K562 (cell line): ENCODE measurements around the gene SYT7. TPM values are rescaled to one million over a fixed set of nuclear protein-coding genes. Genes with fewer than 3 reads are reported as not detected.

Experiments
- ATF1 ChIP-seq, 2 experiments: fragments of 450-650 bp in 1 of 2; IDR thresholded peaks; 2 replicates each; pipeline ENCODE4 v1.6.1; 2016; ENCODE audit warnings: missing compliant biosample characterization in 1 of 2, missing genetic modification characterization in 1 of 2
- CBX1 ChIP-seq: sonication (generic); IDR thresholded peaks from 2 replicates; pipeline ENCODE4 v1.6.1; 2016; ENCODE audit warnings: antibody characterized with exemption, low read depth, mild to moderate bottlenecking
- CBX8 ChIP-seq: fragments of 200-600 bp; sonication (generic); IDR thresholded peaks from 2 replicates; pipeline ENCODE4 v1.6.1; 2012; ENCODE audit warnings: borderline replicate concordance, mixed run types, low read depth, mild to moderate bottlenecking, moderate library complexity, mixed read lengths, low read length, control low read depth, inconsistent platforms; ENCODE audit not compliant: poor library complexity, severe bottlenecking; ENCODE audit errors: extremely low read depth
- E2F3 ChIP-seq: fragments of 250-450 bp; sonication (Bioruptor Pico); IDR thresholded peaks from 2 replicates; pipeline ENCODE4 v1.4.0; 2020; ENCODE audit warnings: mild to moderate bottlenecking
- FOXA1 ChIP-seq: fragments of 450-650 bp; IDR thresholded peaks from 2 replicates; pipeline ENCODE4 v1.6.1; 2016; ENCODE audit warnings: mild to moderate bottlenecking, borderline replicate concordance
- JUNB ChIP-seq: fragments of 450-650 bp; formaldehyde crosslinking; conservative IDR thresholded peaks from 2 replicates; pipeline ENCODE4 v1.4.0; 2020; ENCODE audit warnings: mild to moderate bottlenecking
- JUND ChIP-seq, 2 experiments: IDR thresholded peaks; 2 replicates in 1 of 2; 3 replicates in 1 of 2; pipeline ENCODE4 v1.6.1; 2011; ENCODE audit warnings: borderline replicate concordance in 2 of 2, low read depth in 2 of 2, low read length in 2 of 2, improper control_type of control experiment in 1 of 2, missing biosample characterization in 1 of 2, missing genetic modification characterization in 1 of 2, missing genetic modification reagents in 1 of 2
- MCM3 ChIP-seq: fragments of 450-650 bp; IDR thresholded peaks from 2 replicates; pipeline ENCODE4 v1.6.1; 2016
- NR3C1 ChIP-seq: sonication (generic); formaldehyde crosslinking; IDR thresholded peaks from 2 replicates; pipeline ENCODE4 v1.8.1; 2022; ENCODE audit warnings: missing genetic modification reagents
- RB1 ChIP-seq: fragments of 450-650 bp; IDR thresholded peaks from 2 replicates; pipeline ENCODE4 v1.6.1; 2017; ENCODE audit warnings: low read depth, mild to moderate bottlenecking
- RBFOX2 ChIP-seq: fragments of 200-400 bp; formaldehyde crosslinking; IDR thresholded peaks from 2 replicates; pipeline ENCODE4 v1.6.1; 2017; ENCODE audit warnings: low read depth, mild to moderate bottlenecking, low read length, moderate library complexity
- SMAD1 ChIP-seq: fragments of 150-350 bp; IDR thresholded peaks from 2 replicates; pipeline ENCODE4 v1.6.1; 2014; ENCODE audit warnings: low read length, low read depth; ENCODE audit not compliant: partially characterized antibody
- SP2 ChIP-seq: IDR thresholded peaks from 2 replicates; pipeline ENCODE4 v1.6.1; 2011; ENCODE audit warnings: mild to moderate bottlenecking, low read depth, low read length, moderate library complexity; ENCODE audit not compliant: poor library complexity, severe bottlenecking; ENCODE audit errors: extremely low read depth
- XRCC5 ChIP-seq: fragments of 200-400 bp; formaldehyde crosslinking; IDR thresholded peaks from 2 replicates; pipeline ENCODE4 v1.6.1; 2017; ENCODE audit warnings: low read depth, mild to moderate bottlenecking, low read length
- YY1 ChIP-seq, 3 experiments: IDR thresholded peaks; 2 replicates each; pipeline ENCODE4 v1.6.1; 2011; ENCODE audit warnings: low read length in 2 of 3, mild to moderate bottlenecking in 2 of 3, moderate library complexity in 2 of 3, borderline replicate concordance in 1 of 3, control low read depth in 1 of 3, low read depth in 1 of 3; ENCODE audit not compliant: insufficient read depth in 3 of 3, insufficient replicate concordance in 2 of 3, control insufficient read depth in 1 of 3, insufficient read length in 1 of 3; ENCODE audit errors: extremely low read depth in 1 of 3
- ZNF232 ChIP-seq: sonication (generic); formaldehyde crosslinking; IDR thresholded peaks from 2 replicates; pipeline ENCODE4 v1.8.0; 2022; ENCODE audit warnings: mild to moderate bottlenecking, missing genetic modification reagents
- ZNF785 ChIP-seq: fragments of 250-450 bp; sonication (Bioruptor Pico); IDR thresholded peaks from 2 replicates; pipeline ENCODE4 v1.4.0; 2020; ENCODE audit warnings: mild to moderate bottlenecking
- polyA plus RNA-seq, 8 experiments: library from polyadenylated mRNA; depleted of rRNA in 4 of 8; stranded (reverse) in 5 of 8; unstranded in 3 of 8; fragments of >200 nt; fragmentation: Nextera tagmentation in 2 of 8; fragmentation: Illumina TruSeq in 1 of 8; extraction: Ambion mirVana in 2 of 8; extraction: Trizol in 1 of 8; gene quantifications; 2 replicates each; pipeline versions ENCODE4 v1.2.1 to v1.2.3, GENCODE V29; 2011 to 2014; ENCODE audit warnings: inconsistent platforms in 1 of 8, missing spikeins in 1 of 8
- total RNA-seq, 7 experiments: library from RNA; depleted of rRNA in 6 of 7; stranded (reverse); fragments of >200 nt in 6 of 7; fragmentation: Illumina TruSeq in 2 of 7; extraction: Trizol in 2 of 7; gene quantifications; 2 replicates each; pipeline versions ENCODE4 v1.2.1 to v1.2.3, GENCODE V29; 2011 to 2021; ENCODE audit warnings: low replicate concordance in 1 of 7
- TF ChIP-seq, protein P1 (sequence below): fragments of 250-450 bp; sonication (Bioruptor Pico); IDR thresholded peaks from 2 replicates; pipeline ENCODE4 v1.4.0; 2020; ENCODE audit warnings: mild to moderate bottlenecking, moderate library complexity, borderline replicate concordance
- TF ChIP-seq, protein P2 (sequence below), 2 experiments: fragments of 450-650 bp in 1 of 2; IDR thresholded peaks; 2 replicates each; pipeline ENCODE4 v1.6.1; 2011 to 2017; ENCODE audit warnings: low read depth in 2 of 2, antibody characterized with exemption in 1 of 2, borderline replicate concordance in 1 of 2, low read length in 1 of 2, mild to moderate bottlenecking in 1 of 2, mixed read lengths in 1 of 2; ENCODE audit not compliant: control insufficient read depth in 1 of 2

The SYT7 gene
- total and polyA plus RNA-seq, 9 of the 15 experiments (the other 6 are each of a cell fraction or from before 2014, with no cell fraction given): 0.01 to 0.51 (median 0.16) TPM; not detected in 1

DNA sequence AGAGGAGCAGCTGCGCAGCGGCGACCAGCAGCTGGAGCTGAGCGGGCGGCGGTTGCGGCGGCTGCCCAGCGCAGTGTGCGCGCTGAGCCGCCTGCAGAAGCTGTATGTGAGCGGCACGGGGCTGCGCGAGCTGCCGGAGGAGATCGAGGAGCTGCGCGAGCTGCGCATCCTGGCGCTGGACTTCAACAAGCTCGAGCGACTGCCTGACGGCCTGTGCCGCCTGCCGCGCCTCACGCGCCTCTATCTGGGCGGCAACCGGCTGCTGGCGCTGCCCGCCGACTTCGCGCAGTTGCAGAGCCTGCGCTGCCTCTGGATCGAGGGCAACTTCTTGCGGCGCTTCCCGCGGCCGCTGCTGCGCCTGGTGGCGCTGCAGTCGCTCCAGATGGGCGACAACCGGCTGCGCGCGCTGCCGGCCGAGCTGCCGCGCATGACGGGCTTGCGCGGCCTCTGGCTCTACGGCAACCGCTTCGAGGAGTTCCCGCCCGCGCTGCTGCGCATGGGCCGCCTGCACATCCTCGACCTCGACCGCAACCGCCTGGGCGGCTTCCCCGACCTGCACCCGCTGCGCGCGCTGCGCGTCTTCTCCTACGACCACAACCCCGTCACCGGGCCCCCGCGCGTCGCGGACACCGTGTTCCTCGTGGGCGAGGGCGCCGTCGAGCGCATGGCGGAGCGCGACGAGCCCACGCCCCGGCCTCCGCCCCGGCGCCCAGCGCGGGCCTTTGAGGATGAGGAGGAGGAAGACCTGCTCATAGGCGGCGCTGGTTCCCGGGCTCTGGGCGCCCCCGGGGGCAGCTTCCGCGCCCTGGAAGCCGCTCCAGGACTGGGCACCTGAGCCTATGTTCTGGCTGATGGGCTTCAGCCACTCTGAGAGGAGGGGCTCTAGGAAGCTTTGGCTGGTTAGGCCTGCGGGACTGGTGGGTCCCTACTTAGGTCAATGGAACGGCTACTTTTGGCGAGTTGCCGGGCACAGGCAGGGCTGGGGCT, 71.5 kb downstream of the SYT7 start (continued):
- TF ChIP-seq, protein P1, sequence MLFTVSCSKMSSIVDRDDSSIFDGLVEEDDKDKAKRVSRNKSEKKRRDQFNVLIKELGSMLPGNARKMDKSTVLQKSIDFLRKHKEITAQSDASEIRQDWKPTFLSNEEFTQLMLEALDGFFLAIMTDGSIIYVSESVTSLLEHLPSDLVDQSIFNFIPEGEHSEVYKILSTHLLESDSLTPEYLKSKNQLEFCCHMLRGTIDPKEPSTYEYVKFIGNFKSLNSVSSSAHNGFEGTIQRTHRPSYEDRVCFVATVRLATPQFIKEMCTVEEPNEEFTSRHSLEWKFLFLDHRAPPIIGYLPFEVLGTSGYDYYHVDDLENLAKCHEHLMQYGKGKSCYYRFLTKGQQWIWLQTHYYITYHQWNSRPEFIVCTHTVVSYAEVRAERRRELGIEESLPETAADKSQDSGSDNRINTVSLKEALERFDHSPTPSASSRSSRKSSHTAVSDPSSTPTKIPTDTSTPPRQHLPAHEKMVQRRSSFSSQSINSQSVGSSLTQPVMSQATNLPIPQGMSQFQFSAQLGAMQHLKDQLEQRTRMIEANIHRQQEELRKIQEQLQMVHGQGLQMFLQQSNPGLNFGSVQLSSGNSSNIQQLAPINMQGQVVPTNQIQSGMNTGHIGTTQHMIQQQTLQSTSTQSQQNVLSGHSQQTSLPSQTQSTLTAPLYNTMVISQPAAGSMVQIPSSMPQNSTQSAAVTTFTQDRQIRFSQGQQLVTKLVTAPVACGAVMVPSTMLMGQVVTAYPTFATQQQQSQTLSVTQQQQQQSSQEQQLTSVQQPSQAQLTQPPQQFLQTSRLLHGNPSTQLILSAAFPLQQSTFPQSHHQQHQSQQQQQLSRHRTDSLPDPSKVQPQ (CRISPR knock-in tag): no peak
- no peak for TF ChIP-seq FOXA1
- TF ChIP-seq YY1 (IDR thresholded peaks at IDR 0.05; ENCODE audit: borderline replicate concordance in 1 of 3, control insufficient read depth in 1 of 3, extremely low read depth in 1 of 3, insufficient read depth in 3 of 3, insufficient read length in 1 of 3, insufficient replicate concordance in 2 of 3, low read depth in 1 of 3, low read length in 2 of 3): peak in 1 of 3 experiments; percentile 31
- TF ChIP-seq CBX8: no peak
- TF ChIP-seq, protein P2, sequence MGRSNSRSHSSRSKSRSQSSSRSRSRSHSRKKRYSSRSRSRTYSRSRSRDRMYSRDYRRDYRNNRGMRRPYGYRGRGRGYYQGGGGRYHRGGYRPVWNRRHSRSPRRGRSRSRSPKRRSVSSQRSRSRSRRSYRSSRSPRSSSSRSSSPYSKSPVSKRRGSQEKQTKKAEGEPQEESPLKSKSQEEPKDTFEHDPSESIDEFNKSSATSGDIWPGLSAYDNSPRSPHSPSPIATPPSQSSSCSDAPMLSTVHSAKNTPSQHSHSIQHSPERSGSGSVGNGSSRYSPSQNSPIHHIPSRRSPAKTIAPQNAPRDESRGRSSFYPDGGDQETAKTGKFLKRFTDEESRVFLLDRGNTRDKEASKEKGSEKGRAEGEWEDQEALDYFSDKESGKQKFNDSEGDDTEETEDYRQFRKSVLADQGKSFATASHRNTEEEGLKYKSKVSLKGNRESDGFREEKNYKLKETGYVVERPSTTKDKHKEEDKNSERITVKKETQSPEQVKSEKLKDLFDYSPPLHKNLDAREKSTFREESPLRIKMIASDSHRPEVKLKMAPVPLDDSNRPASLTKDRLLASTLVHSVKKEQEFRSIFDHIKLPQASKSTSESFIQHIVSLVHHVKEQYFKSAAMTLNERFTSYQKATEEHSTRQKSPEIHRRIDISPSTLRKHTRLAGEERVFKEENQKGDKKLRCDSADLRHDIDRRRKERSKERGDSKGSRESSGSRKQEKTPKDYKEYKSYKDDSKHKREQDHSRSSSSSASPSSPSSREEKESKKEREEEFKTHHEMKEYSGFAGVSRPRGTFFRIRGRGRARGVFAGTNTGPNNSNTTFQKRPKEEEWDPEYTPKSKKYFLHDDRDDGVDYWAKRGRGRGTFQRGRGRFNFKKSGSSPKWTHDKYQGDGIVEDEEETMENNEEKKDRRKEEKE (IDR thresholded peaks at IDR 0.05; ENCODE audit: borderline replicate concordance in 1 of 2, control insufficient read depth in 1 of 2, low read depth in 2 of 2, low read length in 1 of 2): 0 out of 4 replicates have a peak, but pooled peaks of 1 of the 2 experiments have one; percentile 66
- TF ChIP-seq MCM3: no peak
- TF ChIP-seq ZNF232: no peak
- no peak for TF ChIP-seq SMAD1
- TF ChIP-seq CBX1: no peak
- peak; percentile 48 for TF ChIP-seq RBFOX2
- TF ChIP-seq JUNB (CRISPR knock-in tag): no peak
- no peak for TF ChIP-seq ZNF785
- TF ChIP-seq RB1: peak; percentile 78
- TF ChIP-seq NR3C1: peak; percentile 58; the same call in 1 of the 2 replicates
- TF ChIP-seq ATF1 (CRISPR knock-in tag; IDR thresholded peaks at IDR 0.05): no peak
- 0 out of 2 replicates have a peak, but pooled peaks have one; percentile 42 for TF ChIP-seq ATF1 (tag; IDR thresholded peaks at IDR 0.05)
- peak; percentile 73; the same call in 1 of the 2 replicates for TF ChIP-seq XRCC5
- 0 out of 2 replicates have a peak, but pooled peaks have one; percentile 20 for TF ChIP-seq JUND (IDR thresholded peaks at IDR 0.05; ENCODE audit: borderline replicate concordance, low read depth, low read length)
- no peak; the same call in 2 of the 3 replicates for TF ChIP-seq JUND (tag; IDR thresholded peaks at IDR 0.05; ENCODE audit: borderline replicate concordance, low read depth, low read length)
- TF ChIP-seq E2F3: peak; percentile 78; the same call in 1 of the 2 replicates
- TF ChIP-seq SP2: no peak
